ENCODE measurements around the gene OR13C9.

The OR13C9 gene

GRCh38 chr9:104589626-104590025 lies 28.4 kb downstream of the OR13C9 start:
- TF ChIP-seq ZC3H10 (CRISPR knock-in tag; IDR thresholded peaks at IDR 0.05) (no peak), ZFP3 (CRISPR knock-in tag; IDR thresholded peaks at IDR 0.05) (no peak), ISL1 (CRISPR knock-in tag; IDR thresholded peaks at IDR 0.05) (no peak), ARNTL (CRISPR knock-in tag; IDR thresholded peaks at IDR 0.05; ENCODE audit: borderline replicate concordance, low read depth) (no peak), PPARA (CRISPR knock-in tag; IDR thresholded peaks at IDR 0.05; ENCODE audit: borderline replicate concordance) (no peak), RARB (CRISPR knock-in tag; IDR thresholded peaks at IDR 0.05) (no peak), POU6F1 (CRISPR knock-in tag; IDR thresholded peaks at IDR 0.05; ENCODE audit: borderline replicate concordance, low read depth) (no peak)

GRCh38 chr9:104586496-104587180 lies 31.4 kb downstream of the OR13C9 start:
- no peak for ATAC-seq
- TF ChIP-seq GLIS3 (CRISPR knock-in tag; IDR thresholded peaks at IDR 0.05): no peak
- TF ChIP-seq POU6F1 (CRISPR knock-in tag; IDR thresholded peaks at IDR 0.05; ENCODE audit: borderline replicate concordance, low read depth): no peak
- TF ChIP-seq PPARA (CRISPR knock-in tag; IDR thresholded peaks at IDR 0.05; ENCODE audit: borderline replicate concordance): no peak
- no peak for TF ChIP-seq TCF4 (CRISPR knock-in tag; IDR thresholded peaks at IDR 0.05; ENCODE audit: borderline replicate concordance)
- TF ChIP-seq ZNF70 (CRISPR knock-in tag; IDR thresholded peaks at IDR 0.05): no peak
- no peak for TF ChIP-seq CSRNP3 (CRISPR knock-in tag; IDR thresholded peaks at IDR 0.05)
- TF ChIP-seq ZC3H10 (CRISPR knock-in tag; IDR thresholded peaks at IDR 0.05): no peak
- no peak for TF ChIP-seq TSHZ2 (CRISPR knock-in tag; IDR thresholded peaks at IDR 0.05)
- no peak for TF ChIP-seq ESRRG (CRISPR knock-in tag; IDR thresholded peaks at IDR 0.05)
- TF ChIP-seq ZFP3 (CRISPR knock-in tag; IDR thresholded peaks at IDR 0.05): no peak
- TF ChIP-seq CREB5 (CRISPR knock-in tag; IDR thresholded peaks at IDR 0.05; ENCODE audit: low read depth): no peak
- no peak for TF ChIP-seq RARB (CRISPR knock-in tag; IDR thresholded peaks at IDR 0.05)
- no peak for TF ChIP-seq ZFP30 (CRISPR knock-in tag; IDR thresholded peaks at IDR 0.05)
- no peak for TF ChIP-seq ARNTL (CRISPR knock-in tag; IDR thresholded peaks at IDR 0.05; ENCODE audit: borderline replicate concordance, low read depth)
- TF ChIP-seq ISL1 (CRISPR knock-in tag; IDR thresholded peaks at IDR 0.05): no peak
- TF ChIP-seq ZNF8 (CRISPR knock-in tag; IDR thresholded peaks at IDR 0.05): no peak
- no peak for TF ChIP-seq SNAI2 (CRISPR knock-in tag; IDR thresholded peaks at IDR 0.05)
- no peak for TF ChIP-seq PATZ1 (CRISPR knock-in tag; IDR thresholded peaks at IDR 0.05; ENCODE audit: borderline replicate concordance)
- TF ChIP-seq OSR1 (CRISPR knock-in tag; IDR thresholded peaks at IDR 0.05): no peak

More at GRCh38 chr9:104589626-104590025, 28.4 kb downstream of the OR13C9 start:
- ATAC-seq: no peak

Data from SK-N-SH treated with all-trans-retinoic acid at 6 μM for 48 hours (cell line).